Anterior cingulate cortex (tissue), 58 donors: Measurements from ENCODE around the gene C2orf78.

Experiments used
- DNase-seq, 58 donors: peaks; one replicate each; lab custom pipeline; 2025; lab: John Stamatoyannopoulos, UW

C2orf78 gene

GRCh38 chr2:73836141-73836943 is 52.4 kb downstream of the C2orf78 start:
- peak in 1 of 58 donors; percentile 26 for DNase-seq

- no peak for DNase-seq
Measured at GRCh38 chr2:73837847-73838585, 54.0 kb downstream of the C2orf78 start.

- DNase-seq: no peak
Measured at GRCh38 chr2:73838889-73839534, 55.0 kb downstream of the C2orf78 start.

- DNase-seq: peak in 2 of 58 donors; percentile 17 to 24
Measured at GRCh38 chr2:73839653-73840411, 55.8 kb downstream of the C2orf78 start.

- no peak for DNase-seq
Measured at GRCh38 chr2:73841912-73842738, 58.1 kb downstream of the C2orf78 start.

- DNase-seq: no peak
Measured at GRCh38 chr2:73842739-73843019, 58.7 kb downstream of the C2orf78 start.

- DNase-seq: no peak
Measured at GRCh38 chr2:73844087-73844486, 60.1 kb downstream of the C2orf78 start.

- no peak for DNase-seq
Measured at GRCh38 chr2:73850009-73850408, 66.0 kb downstream of the C2orf78 start.

GRCh38 chr2:73851274-73851673 is 67.3 kb downstream of the C2orf78 start:
- no peak for DNase-seq

GRCh38 chr2:73852020-73852419 is 68.0 kb downstream of the C2orf78 start:
- no peak for DNase-seq

GRCh38 chr2:73855526-73855925 is 71.5 kb downstream of the C2orf78 start:
- no peak for DNase-seq

GRCh38 chr2:73856214-73856613 is 72.2 kb downstream of the C2orf78 start:
- DNase-seq: no peak

- no peak for DNase-seq
Measured at GRCh38 chr2:73859721-73860586, 76.0 kb downstream of the C2orf78 start.

GRCh38 chr2:73862987-73863386 is 79.0 kb downstream of the C2orf78 start:
- no peak for DNase-seq
